ENCODE measurements around the gene ARMC10. TPM values are rescaled to one million over a fixed set of nuclear protein-coding genes. Genes with fewer than 3 reads are reported as not detected.

ARMC10 gene
- total RNA-seq, 1 experiment from 2014 or later, result 66.0 TPM

- Histone ChIP-seq H3K79me2 (ENCODE audit: low read depth) (no peaks in the 10 kb centered on the region), H2AFZ (no peak overlapping the region), H3K4me1 (replicated peaks; ENCODE audit: insufficient read depth) (no peaks in the 10 kb centered on the region), H3K9me3 (ENCODE audit: insufficient read depth, low read depth) (no peaks in the 10 kb centered on the region), H3K27ac (no peak overlapping the region), H3K36me3 (ENCODE audit: low read depth) (no peaks in the 10 kb centered on the region), H3K4me3 (no peak overlapping the region), H3K4me2 (no peak overlapping the region), H3F3A (ENCODE audit: insufficient read depth, low read depth) (no peaks in the 10 kb centered on the region), H4K20me1 (ENCODE audit: insufficient read depth) (no peaks in the 10 kb centered on the region), H3K27me3 (ENCODE audit: insufficient read depth, low read depth) (no peaks in the 10 kb centered on the region), H3K9me2 (ENCODE audit: insufficient read depth) (no peaks in the 10 kb centered on the region)
- intact Hi-C loops (cut with micrococcal nuclease; ENCODE audit: unreplicated experiment), result no loop called here
- ChIA-PET POLR2A (ENCODE audit: unreplicated experiment) (no interaction called here), CTCF (interaction anchor here (0.7 kb wide), 1 partner anchor 370 kb away, joined by 3 read pairs; no protein-coding TSS in a partner anchor)
- no TSS peak for BruUV-seq (replicated peaks)
- DNase-seq, result peak in 1 of 2 experiments; percentile 23
- TF ChIP-seq CTCF (conservative IDR thresholded peaks at IDR 0.05) (peak; percentile 53), EZH2 (IDR thresholded peaks at IDR 0.05; ENCODE audit: low read depth) (no peak)
These were observed 9.3 kb upstream of the ARMC10 start for GRCh38 chr7:103065667-103066066.

GRCh38 chr7:103068414-103069403 is 6.2 kb upstream of the ARMC10 start:
- H3K27ac ChIP-seq, result no peak overlapping the region
- CTCF ChIA-PET, result no interaction called here
- intact Hi-C loops (cut with micrococcal nuclease; ENCODE audit: unreplicated experiment), result no loop called here
- no TSS peak for BruUV-seq (replicated peaks)
- H3K9me2 ChIP-seq (ENCODE audit: insufficient read depth), result no peaks in the 10 kb centered on the region
- no peaks in the 10 kb centered on the region for H4K20me1 ChIP-seq (ENCODE audit: insufficient read depth)
- POLR2A ChIA-PET (ENCODE audit: unreplicated experiment), result interaction anchor here (0.7 kb wide), 1 partner anchor 78 kb away, joined by 3 read pairs; no protein-coding TSS in a partner anchor
- no peaks in the 10 kb centered on the region for H3K36me3 ChIP-seq (ENCODE audit: low read depth)
- no peak overlapping the region for H2AFZ ChIP-seq
- no peaks in the 10 kb centered on the region for H3K79me2 ChIP-seq (ENCODE audit: low read depth)
- no peak overlapping the region for H3K4me2 ChIP-seq
- H3K9me3 ChIP-seq (ENCODE audit: insufficient read depth, low read depth), result no peaks in the 10 kb centered on the region
- no peak for DNase-seq
- H3K4me3 ChIP-seq, result no peak overlapping the region
- no peaks in the 10 kb centered on the region for H3K27me3 ChIP-seq (ENCODE audit: insufficient read depth, low read depth)
- H3F3A ChIP-seq (ENCODE audit: insufficient read depth, low read depth), result peaks cover 6% of the 10 kb centered on the region; the same call in 1 of the 2 replicates
- TF ChIP-seq EZH2 (IDR thresholded peaks at IDR 0.05; ENCODE audit: low read depth), result no peak
- no peak for TF ChIP-seq CTCF (conservative IDR thresholded peaks at IDR 0.05)
- H3K4me1 ChIP-seq (replicated peaks; ENCODE audit: insufficient read depth), result peaks cover 10% of the 10 kb centered on the region; the same call in 1 of the 2 replicates

GRCh38 chr7:103071000-103071399 is 3.9 kb upstream of the ARMC10 start:
- H3K4me1 ChIP-seq (replicated peaks; ENCODE audit: insufficient read depth), result peaks cover 14% of the 10 kb centered on the region
- H3K4me2 ChIP-seq, result no peak overlapping the region
- no peaks in the 10 kb centered on the region for H3K9me2 ChIP-seq (ENCODE audit: insufficient read depth)
- no peak for DNase-seq
- ChIA-PET POLR2A (ENCODE audit: unreplicated experiment) (no interaction called here), CTCF (interaction anchor here (0.6 kb wide), 1 partner anchor 322 kb away, joined by 6 read pairs; the partner anchor contains the start of gene FAM185A)
- H3K79me2 ChIP-seq (ENCODE audit: low read depth), result peaks cover 7% of the 10 kb centered on the region
- BruUV-seq (replicated peaks), result no TSS peak
- intact Hi-C loops (cut with micrococcal nuclease; ENCODE audit: unreplicated experiment), result loop anchor here (5.0 to 10.0 kb wide), 2 partner anchors 194 to 326 kb away; partner anchors contain the start of gene FAM185A
- H3K4me3 ChIP-seq, result no peak overlapping the region
- peaks cover 20% of the 10 kb centered on the region; the same call in 1 of the 2 replicates for H3F3A ChIP-seq (ENCODE audit: insufficient read depth, low read depth)
- no peaks in the 10 kb centered on the region for H3K36me3 ChIP-seq (ENCODE audit: low read depth)
- no peaks in the 10 kb centered on the region for H3K27me3 ChIP-seq (ENCODE audit: insufficient read depth, low read depth)
- H4K20me1 ChIP-seq (ENCODE audit: insufficient read depth), result no peaks in the 10 kb centered on the region
- no peak for TF ChIP-seq CTCF (conservative IDR thresholded peaks at IDR 0.05)
- TF ChIP-seq EZH2 (IDR thresholded peaks at IDR 0.05; ENCODE audit: low read depth), result no peak
- H2AFZ ChIP-seq, result no peak overlapping the region
- H3K27ac ChIP-seq, result no peak overlapping the region
- H3K9me3 ChIP-seq (ENCODE audit: insufficient read depth, low read depth), result no peaks in the 10 kb centered on the region
